Left colon (tissue), 2 donors: Measurements from ENCODE around the gene FGD4. TPM values are rescaled to one million over a fixed set of nuclear protein-coding genes. Genes with fewer than 3 reads are reported as not detected.

Source experiments
- ATAC-seq: fragments of 200-7000 bp; cut with Tn5 transposase; one replicate; pipeline ENCODE4 v1.9.1; 2020; ENCODE audit warnings: mild to moderate bottlenecking, moderate library complexity
- DNase-seq, 2 donors: peaks; one replicate each; pipeline ENCODE4 v3.0.0-alpha.2; 2020
- intact Hi-C, 2 donors: fragments of 100-400 bp; cut with DNase I in 1 of 2; cut with micrococcal nuclease in 1 of 2; formaldehyde crosslinking; loops; one replicate each; pipeline versions ENCODE4 v1.11.2 to v1.14.0; 2022; cut with DNase I, micrococcal nuclease
- total RNA-seq, 2 donors: library from RNA; stranded (reverse); fragmentation: NEBNext Ultra II Directional; extraction: Animal tissue kit (Norgen Biotek cat#: 25700); gene quantifications; one replicate each; pipeline ENCODE4 v1.2.1, GENCODE V29; 2021
- donor health status: DM: no; HTN: no; CAD: no.
- donor health status: DM: yes; HTN: yes; CAD: no.

Gene FGD4
- total RNA-seq, 2 donors from 2014 or later = 54.6 to 84.0 TPM

DNA sequence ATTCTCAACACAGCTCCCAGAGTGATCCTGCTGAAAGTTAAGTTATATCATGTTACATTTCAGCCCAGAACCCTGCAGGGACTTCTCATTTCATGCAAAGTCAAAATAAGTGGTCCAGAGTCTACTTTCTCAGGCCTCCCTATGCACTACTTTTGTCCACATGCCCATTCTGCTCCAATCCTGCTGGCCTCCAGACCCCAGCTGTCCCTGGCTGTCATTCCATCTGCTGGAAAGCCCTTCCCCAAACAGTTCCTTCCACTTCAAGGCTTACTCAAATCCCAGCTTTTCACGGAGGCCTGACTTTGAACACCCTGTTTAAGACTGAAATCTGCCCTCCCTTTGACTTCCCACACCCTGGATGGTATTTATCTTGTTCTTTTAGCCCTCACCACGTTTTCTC is 169.9 kb downstream of the FGD4 start:
- ATAC-seq (no peak), DNase-seq (no peak)
- intact Hi-C loops = no loop called here

DNA sequence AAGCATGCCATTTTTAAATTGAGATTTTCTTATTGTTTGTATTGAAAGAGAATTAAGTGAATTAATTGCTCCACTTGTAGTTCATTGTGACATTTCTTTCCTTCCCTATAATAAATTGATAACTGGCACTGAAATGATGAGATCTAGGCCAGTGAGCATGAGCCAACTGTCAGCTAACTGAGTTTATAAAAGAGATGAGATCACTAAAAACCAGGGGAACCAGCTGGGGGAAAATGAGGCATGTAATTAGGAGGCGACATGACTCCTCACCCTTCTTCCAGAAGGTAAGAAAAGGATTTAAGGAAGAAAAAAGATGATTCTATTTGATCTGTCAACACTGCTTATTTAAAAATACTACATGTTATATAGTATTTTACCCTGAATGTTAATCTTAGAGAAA is 175.2 kb downstream of the FGD4 start:
- DNase-seq (no peak), ATAC-seq (no peak)
- intact Hi-C loops = no loop called here

DNA sequence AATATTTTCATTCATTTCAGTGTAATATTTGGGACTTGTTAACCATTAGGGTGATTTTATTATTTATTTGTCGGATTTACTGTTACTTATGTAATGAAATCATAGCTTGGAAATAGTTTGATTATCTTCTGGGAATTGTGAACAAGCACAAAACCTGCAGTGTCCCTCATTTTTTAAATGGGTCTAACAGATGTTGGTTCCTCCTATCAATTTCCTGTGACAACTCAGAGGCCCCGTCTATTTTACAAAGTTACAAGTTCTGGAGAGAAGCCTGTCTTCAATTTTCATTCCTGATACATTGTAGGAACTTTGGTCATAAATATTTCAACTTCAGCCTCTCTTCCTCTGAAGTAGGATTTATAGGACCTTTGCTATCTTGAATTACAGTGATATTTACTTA is 178.0 kb downstream of the FGD4 start:
- DNase-seq (no peak), ATAC-seq (no peak)
- intact Hi-C loops = no loop called here

DNA sequence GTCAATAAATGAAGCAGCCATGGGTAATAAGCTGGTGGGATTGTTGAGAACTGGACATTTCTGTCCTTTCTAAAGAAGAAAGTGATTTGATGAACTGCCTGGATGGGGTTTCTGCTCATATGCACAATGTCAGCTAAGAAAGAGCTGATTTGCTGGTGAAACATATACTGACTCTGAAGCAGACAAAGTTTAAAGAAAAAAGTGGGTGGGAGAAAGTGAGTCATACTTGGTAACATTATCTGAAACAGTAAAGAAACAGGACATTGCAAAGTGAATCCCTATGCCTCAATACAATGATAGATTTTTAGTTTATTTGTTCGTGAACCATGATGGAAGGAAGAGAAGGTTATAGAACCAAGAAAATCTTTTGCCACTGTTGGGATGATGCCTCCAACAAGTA is 184.2 kb downstream of the FGD4 start:
- intact Hi-C loops = no loop called here
- no peak for DNase-seq
- no peak for ATAC-seq

DNA sequence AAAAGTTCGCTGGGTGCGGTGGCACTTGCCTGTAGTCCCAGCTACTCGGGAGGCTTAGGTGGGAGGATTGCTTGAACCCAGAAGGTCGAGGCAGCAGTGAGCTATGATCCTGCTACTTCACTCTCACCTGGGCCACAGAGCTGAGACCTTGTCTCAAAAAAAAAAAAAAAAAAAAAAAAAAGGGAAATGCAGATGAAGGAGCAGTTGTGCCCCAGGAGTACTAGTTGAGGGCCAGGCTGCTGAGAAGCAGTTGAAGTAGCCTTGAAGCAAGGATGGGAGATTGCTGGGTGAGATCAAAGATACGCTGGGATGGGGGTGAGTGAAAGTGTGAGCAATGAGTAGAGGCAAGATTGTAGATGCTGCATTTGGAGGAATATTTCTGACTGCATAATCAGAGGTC is 186.3 kb downstream of the FGD4 start:
- intact Hi-C loops = no loop called here
- DNase-seq = no peak
- ATAC-seq = no peak

DNA sequence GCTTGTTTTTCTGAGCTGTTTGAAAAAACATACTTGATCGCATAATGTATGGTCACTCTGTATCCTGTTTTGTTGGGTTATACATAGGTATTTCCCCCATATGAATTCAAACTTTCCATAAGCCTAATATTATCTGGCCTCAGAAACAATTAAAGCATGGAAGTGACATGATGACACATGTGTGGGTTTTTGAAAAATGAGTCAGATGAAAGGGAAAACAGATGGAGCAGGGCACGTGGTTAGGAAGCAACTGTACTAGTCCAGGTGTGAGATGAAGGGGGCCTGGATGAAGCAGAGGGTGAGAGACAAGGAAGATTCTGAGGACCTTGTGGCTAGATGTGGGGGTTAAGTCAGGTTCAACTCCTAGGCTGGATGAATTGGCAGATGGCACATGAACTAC is 187.0 kb downstream of the FGD4 start:
- DNase-seq = no peak
- no peak for ATAC-seq
- intact Hi-C loops = no loop called here

GRCh38 chr12:32587581-32588495 is 188.5 kb downstream of the FGD4 start:
- ATAC-seq (no peak), DNase-seq (no peak)
- intact Hi-C loops = no loop called here

- ATAC-seq = no peak
- intact Hi-C loops = no loop called here
Observed at GRCh38 chr12:32588604-32589003, 189.2 kb downstream of the FGD4 start.

DNA sequence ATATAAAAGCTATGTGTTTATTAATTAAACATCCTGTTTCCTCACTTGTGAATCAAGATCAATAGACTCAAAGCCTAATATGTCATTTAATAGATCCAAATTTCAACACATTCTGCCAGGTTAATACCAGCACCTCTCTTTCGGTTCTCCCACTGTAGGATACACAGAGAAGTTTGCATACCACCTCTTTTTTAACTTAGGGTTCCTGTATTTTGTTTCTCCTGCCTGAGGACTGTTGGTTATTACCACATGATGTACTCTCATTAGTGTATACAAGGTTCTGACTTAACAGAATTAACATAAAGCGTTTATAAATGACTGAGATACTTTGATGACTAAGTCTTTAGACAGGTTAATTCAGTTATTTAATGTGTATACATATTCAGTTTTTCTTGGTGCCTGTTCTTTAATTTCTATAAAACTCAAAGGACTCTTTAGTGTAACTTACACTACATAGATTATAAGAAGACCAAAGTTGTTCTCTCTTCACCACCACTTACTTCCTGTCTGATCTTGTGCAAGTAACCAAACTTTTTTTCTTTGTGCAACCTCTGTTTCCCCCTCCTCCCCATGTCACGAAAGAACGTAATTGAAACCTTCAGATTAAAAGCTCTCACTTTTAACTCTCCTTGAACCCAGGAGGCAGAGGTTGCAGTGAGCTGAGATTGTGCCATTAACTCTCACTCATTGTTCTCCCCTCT is 190.0 kb downstream of the FGD4 start:
- ATAC-seq (peak; percentile 31), DNase-seq (no peak)
- intact Hi-C loops = no loop called here

More at GRCh38 chr12:32588604-32589003, 189.2 kb downstream of the FGD4 start:
- DNase-seq = no peak

GRCh38 chr12:32595251-32595650 is 195.9 kb downstream of the FGD4 start:
- intact Hi-C loops = no loop called here
- ATAC-seq (no peak), DNase-seq (no peak)

GRCh38 chr12:32596030-32596429 is 196.7 kb downstream of the FGD4 start:
- intact Hi-C loops = no loop called here
- no peak for DNase-seq
- ATAC-seq = no peak

GRCh38 chr12:32598688-32599087 is 199.3 kb downstream of the FGD4 start:
- intact Hi-C loops = no loop called here
- no peak for ATAC-seq
- no peak for DNase-seq

DNA sequence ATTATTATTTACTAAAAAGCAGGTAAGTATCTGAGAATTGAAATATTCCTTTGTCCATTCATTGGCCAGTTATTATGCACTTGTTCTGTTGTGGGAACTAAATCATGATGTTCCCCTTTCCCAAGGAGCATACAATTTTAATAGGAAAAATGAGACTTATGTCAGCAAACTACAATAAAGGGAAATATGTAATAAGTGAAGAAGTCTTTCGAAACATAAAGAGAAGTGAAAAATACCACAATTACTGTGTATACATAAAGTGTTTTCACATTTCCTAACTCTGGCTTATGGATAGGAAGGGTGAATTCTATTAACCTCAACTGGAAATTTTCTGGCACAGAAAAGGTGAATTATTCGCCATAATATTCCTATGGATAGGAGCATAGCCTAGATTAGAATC is 201.3 kb downstream of the FGD4 start:
- ATAC-seq (no peak), DNase-seq (no peak)
- intact Hi-C loops = no loop called here

GRCh38 chr12:32603071-32603470 is 203.7 kb downstream of the FGD4 start:
- intact Hi-C loops = no loop called here
- DNase-seq (no peak), ATAC-seq (no peak)

- DNase-seq (no peak), ATAC-seq (no peak)
- intact Hi-C loops = no loop called here
Observed at GRCh38 chr12:32603858-32604257, 204.5 kb downstream of the FGD4 start.

GRCh38 chr12:32604565-32604964 is 205.2 kb downstream of the FGD4 start:
- ATAC-seq = no peak
- intact Hi-C loops = no loop called here
- no peak for DNase-seq

- no peak for ATAC-seq
- intact Hi-C loops = no loop called here
Observed at GRCh38 chr12:32605326-32606095, 206.2 kb downstream of the FGD4 start.

GRCh38 chr12:32606443-32606842 is 207.1 kb downstream of the FGD4 start:
- ATAC-seq = no peak
- DNase-seq = no peak
- intact Hi-C loops = no loop called here

More at GRCh38 chr12:32605326-32606095, 206.2 kb downstream of the FGD4 start:
- DNase-seq = no peak

DNA sequence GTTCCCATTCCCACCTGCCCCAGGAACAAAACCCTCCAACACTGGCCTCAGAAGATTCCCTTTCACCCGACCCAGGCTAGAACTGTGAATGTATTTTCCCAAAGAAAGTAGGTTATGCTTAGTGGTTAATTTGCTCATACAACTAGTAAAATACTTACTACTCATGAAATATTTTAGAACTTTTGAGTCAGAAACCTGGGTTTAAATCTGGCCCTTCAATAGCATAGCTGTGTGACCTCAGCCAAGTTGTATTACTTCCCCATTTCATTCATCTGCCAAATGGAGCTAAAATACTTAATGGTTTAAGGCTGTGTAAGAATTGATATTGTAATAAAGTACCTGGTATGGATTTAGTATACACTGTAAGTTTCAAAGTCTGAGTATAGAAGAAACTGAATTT is 210.6 kb downstream of the FGD4 start:
- DNase-seq (no peak), ATAC-seq (no peak)
- intact Hi-C loops = no loop called here

GRCh38 chr12:32611986-32612385 is 212.6 kb downstream of the FGD4 start:
- intact Hi-C loops = no loop called here
- DNase-seq (no peak), ATAC-seq (no peak)
